Natural killer cell (primary cell): ENCODE measurements around the gene TBL3. TPM values are rescaled to one million over a fixed set of nuclear protein-coding genes. Genes with fewer than 3 reads are reported as not detected.

Experiments
- ATAC-seq, 3 donors: fragments of 150-1000 bp in 2 of 3; fragments of 200-7000 bp in 1 of 3; cut with Tn5 transposase; 1 replicate in 1 of 3; 2 replicates in 2 of 3; pipeline ENCODE4 v1.10.0; 2021; ENCODE audit warnings: mild to moderate bottlenecking in 2 of 3, moderate library complexity in 2 of 3
- DNase-seq, 2 donors: peaks; one replicate each; pipeline versions ENCODE4 v3.0.0 to v3.0.0-alpha.2; 2013 to 2021; ENCODE audit warnings: mixed read lengths in 1 of 2
- H3K27ac ChIP-seq: one replicate; pipeline ENCODE4 v1.5.1; 2013; ENCODE audit warnings: mild to moderate bottlenecking, low read length
- H3K27me3 ChIP-seq: one replicate; pipeline ENCODE4 v1.6.1; 2013; ENCODE audit warnings: low read length; ENCODE audit not compliant: control insufficient read depth, insufficient read depth
- H3K36me3 ChIP-seq: one replicate; pipeline ENCODE4 v1.6.1; 2013; ENCODE audit warnings: low read length; ENCODE audit not compliant: control insufficient read depth, insufficient read depth
- H3K4me1 ChIP-seq: one replicate; pipeline ENCODE4 v1.6.1; 2013; ENCODE audit warnings: low read length; ENCODE audit not compliant: control insufficient read depth, insufficient read depth
- H3K4me3 ChIP-seq: one replicate; pipeline ENCODE4 v1.5.1; 2013; ENCODE audit warnings: low read length
- H3K9me3 ChIP-seq: one replicate; pipeline ENCODE4 v1.6.1; 2013; ENCODE audit warnings: low read length; ENCODE audit not compliant: control insufficient read depth, insufficient read depth
- H3K27ac Mint-ChIP-seq, 2 donors: one replicate each; pipeline ENCODE4 v1.8.0; 2022; ENCODE audit warnings: mild to moderate bottlenecking in 2 of 2, mixed read lengths in 2 of 2, moderate library complexity in 1 of 2
- H3K27me3 Mint-ChIP-seq, 2 donors: one replicate each; pipeline ENCODE4 v1.8.0; 2022; ENCODE audit warnings: low read depth in 2 of 2, mixed read lengths in 2 of 2
- H3K36me3 Mint-ChIP-seq: one replicate; pipeline ENCODE4 v1.8.0; 2022; ENCODE audit warnings: mixed read lengths
- H3K4me1 Mint-ChIP-seq, 2 donors: one replicate each; pipeline ENCODE4 v1.8.0; 2022; ENCODE audit warnings: mixed read lengths in 2 of 2
- H3K4me3 Mint-ChIP-seq: one replicate; pipeline ENCODE4 v1.8.0; 2022; ENCODE audit warnings: mild to moderate bottlenecking, moderate library complexity, mixed read lengths
- H3K9me3 Mint-ChIP-seq, 2 donors: one replicate each; pipeline ENCODE4 v1.8.0; 2022; ENCODE audit warnings: mixed read lengths in 2 of 2
- CTCF ChIP-seq: fragments of 200-600 bp; IDR thresholded peaks from one replicate; pipeline ENCODE4 v1.8.0; 2022; ENCODE audit warnings: antibody characterized with exemption
- WGBS: methylation state at CpG from one replicate; pipeline ENCODE4 v1.1.7; 2013; ENCODE audit warnings: missing lambda C conversion rate; ENCODE audit not compliant: insufficient coverage; 5-methylcytosine and 5-hydroxymethylcytosine counted together
- intact Hi-C: fragments of 100-400 bp; cut with micrococcal nuclease; formaldehyde crosslinking; loops from one replicate; pipeline ENCODE4 v1.14.2; 2022
- total RNA-seq, 4 donors: library from RNA; stranded (reverse); fragments of 120-200 nt in 1 of 4; gene quantifications; one replicate each; pipeline versions ENCODE4 v1.2.3 to v1.2.4, GENCODE V29; 2013 to 2022

Gene TBL3
- total RNA-seq, 3 donors from 2014 or later (not counting 1 experiment from before 2014, with no cell fraction given) = 25.1 to 28.9 (median 28.1) TPM

- no peaks in the 10 kb centered on the region for H3K27me3 ChIP-seq
- ATAC-seq (no peak), DNase-seq (no peak)
- intact Hi-C loops = no loop called here
- no peaks in the 10 kb centered on the region for H3K27me3 Mint-ChIP-seq
- H3K4me3 ChIP-seq = no peak overlapping the region
- H3K27ac Mint-ChIP-seq = no peak overlapping the region
- TF ChIP-seq CTCF = no peak
- H3K27ac ChIP-seq = no peak overlapping the region
- peaks cover 0 to 9% of the 10 kb centered on the region in 2 donors for H3K4me1 Mint-ChIP-seq
- H3K9me3 Mint-ChIP-seq = no peaks in the 10 kb centered on the region
- peaks cover 40% of the 10 kb centered on the region for H3K36me3 ChIP-seq
- no peaks in the 10 kb centered on the region for H3K36me3 Mint-ChIP-seq
- no peaks in the 10 kb centered on the region for H3K9me3 ChIP-seq
- WGBS = 93% methylated on average over 26 of the region's 26 CpGs
- H3K4me3 Mint-ChIP-seq = no peak overlapping the region
- peaks cover 11% of the 10 kb centered on the region for H3K4me1 ChIP-seq
Measured at GRCh38 chr16:1997494-1998359, 25.9 kb downstream of the TBL3 start.

DNA sequence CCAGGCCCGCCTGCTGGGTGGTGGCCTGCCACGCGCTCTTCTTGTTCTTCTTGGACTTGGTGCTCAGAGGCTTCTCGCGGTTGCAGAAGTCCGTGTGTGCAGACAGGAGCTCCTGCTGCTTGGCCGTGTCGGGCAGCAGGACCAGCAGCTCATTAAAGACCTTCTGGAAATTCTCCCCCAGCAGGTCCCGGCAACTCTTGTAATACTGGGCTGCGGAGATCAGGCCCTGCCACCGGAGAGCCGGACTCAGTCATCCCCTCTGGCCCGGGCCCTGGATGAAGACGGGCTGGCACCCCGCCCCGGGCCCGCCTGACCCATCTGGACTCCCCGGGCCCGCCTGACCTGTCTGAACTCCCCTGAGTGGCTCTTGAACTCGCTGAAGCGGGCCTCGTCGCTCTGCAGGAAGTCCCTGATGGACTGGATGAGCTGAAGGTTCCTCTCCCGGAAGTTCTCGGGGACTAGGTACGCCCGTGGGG, 26.5 kb downstream of the TBL3 start:
- Histone ChIP-seq H3K27me3 (no peaks in the 10 kb centered on the region), H3K4me1 (peaks cover 7% of the 10 kb centered on the region), H3K36me3 (peaks cover 47% of the 10 kb centered on the region), H3K27ac (no peak overlapping the region), H3K4me3 (no peak overlapping the region), H3K9me3 (no peaks in the 10 kb centered on the region)
- no peaks in the 10 kb centered on the region for H3K27me3 Mint-ChIP-seq
- ATAC-seq (no peak), DNase-seq (no peak)
- no peak for TF ChIP-seq CTCF
- no peaks in the 10 kb centered on the region for H3K9me3 Mint-ChIP-seq
- 97% methylated on average over 27 of the region's 27 CpGs for WGBS
- intact Hi-C loops = no loop called here
- no peaks in the 10 kb centered on the region for H3K36me3 Mint-ChIP-seq
- H3K4me3 Mint-ChIP-seq = no peak overlapping the region
- H3K4me1 Mint-ChIP-seq = peaks cover 0 to 9% of the 10 kb centered on the region in 2 donors
- no peak overlapping the region for H3K27ac Mint-ChIP-seq

DNA sequence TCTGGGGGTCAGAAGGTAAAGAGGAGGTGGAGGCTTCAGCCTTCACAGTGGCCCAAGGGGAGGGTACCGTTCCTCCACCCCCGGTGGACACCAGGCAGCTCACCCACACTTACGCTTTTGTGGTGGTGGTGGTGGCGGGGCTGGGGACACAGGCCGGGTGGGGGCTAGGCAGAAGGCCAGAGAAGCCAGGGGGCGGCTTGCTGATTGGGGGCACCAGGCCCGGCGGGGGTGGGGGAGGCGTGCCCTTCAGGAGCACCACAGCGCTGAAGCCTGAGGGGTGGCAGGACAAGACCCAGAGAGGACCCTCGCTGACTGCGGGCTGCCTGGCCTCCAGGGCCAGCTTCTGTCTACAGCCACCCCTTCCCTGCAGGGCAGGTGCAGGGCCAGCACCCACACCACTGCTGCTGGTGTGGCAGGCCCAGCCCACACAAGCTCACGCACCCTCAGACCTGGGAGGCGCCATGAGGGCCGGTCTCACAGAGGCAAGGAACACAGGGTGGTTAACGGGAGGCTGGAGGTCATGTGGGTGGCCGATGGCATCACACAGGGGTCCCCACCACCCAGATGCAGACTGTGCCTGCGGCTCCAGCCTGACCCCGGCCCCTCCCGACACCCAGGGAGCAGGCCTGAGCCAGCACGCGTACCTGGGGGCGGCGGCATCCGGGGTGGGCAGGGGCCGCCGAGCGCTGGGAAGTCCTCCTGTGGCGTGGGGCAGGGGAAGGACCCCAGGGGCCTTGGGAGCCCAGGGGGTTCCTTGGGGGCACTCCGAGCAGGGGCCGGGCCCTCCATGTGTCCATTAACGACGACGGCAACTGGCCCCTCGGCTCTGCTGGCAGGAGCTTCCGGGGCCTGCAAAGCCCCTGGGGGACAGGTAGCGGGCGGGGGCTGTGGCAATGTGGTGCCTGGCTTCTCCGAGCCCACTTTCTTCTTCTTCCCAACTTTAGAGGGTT, 27.3 kb downstream of the TBL3 start:
- intact Hi-C loops = no loop called here
- ATAC-seq (no peak), DNase-seq (no peak)
- TF ChIP-seq CTCF = no peak
- Histone ChIP-seq H3K27ac (no peak overlapping the region), H3K4me1 (peaks cover 14% of the 10 kb centered on the region), H3K9me3 (no peaks in the 10 kb centered on the region), H3K27me3 (no peaks in the 10 kb centered on the region), H3K36me3 (peaks cover 49% of the 10 kb centered on the region), H3K4me3 (no peak overlapping the region)
- Mint-ChIP-seq H3K36me3 (no peaks in the 10 kb centered on the region), H3K27me3 (no peaks in the 10 kb centered on the region), H3K27ac (no peak overlapping the region), H3K4me1 (peaks cover 0 to 12% of the 10 kb centered on the region in 2 donors), H3K9me3 (no peaks in the 10 kb centered on the region), H3K4me3 (no peak overlapping the region)
- 96% methylated on average over 39 of the region's 39 CpGs for WGBS
